Non-pigmented ciliary epithelial cell (primary cell): ENCODE data around the gene JPH4.
"Not testable (repeated sequence)": the region's sequence is repeated elsewhere in the genome, so short reads cannot be mapped to it uniquely, and the experiment has no call there.

Source experiments
- DNase-seq: peaks from one replicate; pipeline ENCODE4 v3.0.0-alpha.2; 2010; ENCODE audit warnings: low read depth

The JPH4 gene

DNA sequence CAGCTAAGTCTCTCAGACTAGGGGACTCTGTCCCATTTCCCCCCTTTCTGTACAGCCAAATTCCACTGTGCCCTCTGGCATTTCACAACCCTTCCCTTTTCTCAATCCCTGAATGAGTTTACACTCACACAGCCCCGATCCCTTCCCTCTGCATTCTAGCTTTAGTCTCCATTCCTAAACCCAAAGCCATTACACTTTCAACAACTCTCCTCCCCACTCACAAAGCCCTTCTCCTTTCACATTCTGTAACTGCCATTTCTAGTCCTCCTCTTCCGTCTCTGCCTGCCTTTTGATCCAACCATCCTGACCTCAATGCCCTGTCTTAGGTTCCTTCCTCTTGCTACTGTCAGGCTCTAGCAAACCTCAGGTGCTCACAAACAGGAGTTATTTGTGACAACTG, 30.7 kb downstream of the JPH4 start:
- no peak for DNase-seq

DNA sequence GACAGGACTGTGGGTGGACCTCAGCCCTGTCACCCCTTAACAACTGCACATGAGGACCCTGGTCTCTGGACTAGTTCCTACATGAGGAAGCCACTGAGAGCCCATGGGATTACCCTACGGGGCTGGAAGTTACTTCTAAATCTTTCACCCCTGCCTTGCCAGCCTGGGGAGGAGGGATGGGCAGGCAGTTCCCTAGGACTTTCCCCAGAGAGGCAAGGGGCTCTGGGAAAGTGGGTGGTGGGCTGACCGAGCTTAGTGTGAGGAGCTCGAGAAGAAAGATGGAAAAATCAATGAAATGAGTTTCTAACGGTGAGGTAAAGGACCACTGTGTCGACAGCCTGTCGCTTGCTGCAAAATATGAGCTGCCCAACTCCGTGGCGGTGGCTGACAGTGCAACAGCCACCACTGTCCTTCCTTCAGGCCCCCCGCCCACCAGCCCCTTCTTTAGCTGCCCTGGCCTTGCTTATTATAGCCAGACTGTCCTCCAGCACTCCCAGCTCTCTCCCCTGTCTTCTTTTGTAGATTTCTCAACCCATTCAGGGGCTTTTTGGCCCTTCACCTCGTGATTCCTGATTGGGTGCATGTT, 32.0 kb downstream of the JPH4 start:
- DNase-seq: no peak

DNA sequence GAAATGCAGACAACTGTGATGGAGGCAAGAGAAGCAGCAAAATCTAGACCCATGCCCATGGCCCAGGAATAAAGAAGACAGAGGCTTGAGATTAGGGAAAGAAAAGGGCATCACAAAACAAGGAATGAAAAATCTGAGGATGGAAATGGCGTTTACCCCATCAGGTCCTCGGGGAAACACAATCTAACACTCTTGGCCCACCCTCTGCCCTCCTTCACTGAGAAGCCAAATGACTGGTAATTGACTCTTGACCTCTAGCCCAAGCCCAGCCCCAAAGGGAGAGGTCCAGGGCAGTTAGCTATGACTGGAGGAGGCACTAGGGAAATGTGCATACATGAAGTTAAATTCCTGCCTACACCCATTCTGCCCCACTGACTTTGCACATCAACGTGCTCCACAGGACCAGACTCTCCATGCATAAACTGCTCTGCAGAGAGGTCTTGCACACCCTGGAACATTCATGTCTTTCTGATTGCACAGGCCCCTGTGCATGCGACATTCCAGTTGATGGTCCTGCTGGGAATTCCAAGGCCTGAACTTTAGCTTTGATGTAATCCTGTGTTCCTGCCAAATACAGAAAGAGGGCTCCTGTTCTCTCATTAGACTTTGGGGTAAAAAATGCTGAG, 32.7 kb downstream of the JPH4 start:
- no peak for DNase-seq

DNA sequence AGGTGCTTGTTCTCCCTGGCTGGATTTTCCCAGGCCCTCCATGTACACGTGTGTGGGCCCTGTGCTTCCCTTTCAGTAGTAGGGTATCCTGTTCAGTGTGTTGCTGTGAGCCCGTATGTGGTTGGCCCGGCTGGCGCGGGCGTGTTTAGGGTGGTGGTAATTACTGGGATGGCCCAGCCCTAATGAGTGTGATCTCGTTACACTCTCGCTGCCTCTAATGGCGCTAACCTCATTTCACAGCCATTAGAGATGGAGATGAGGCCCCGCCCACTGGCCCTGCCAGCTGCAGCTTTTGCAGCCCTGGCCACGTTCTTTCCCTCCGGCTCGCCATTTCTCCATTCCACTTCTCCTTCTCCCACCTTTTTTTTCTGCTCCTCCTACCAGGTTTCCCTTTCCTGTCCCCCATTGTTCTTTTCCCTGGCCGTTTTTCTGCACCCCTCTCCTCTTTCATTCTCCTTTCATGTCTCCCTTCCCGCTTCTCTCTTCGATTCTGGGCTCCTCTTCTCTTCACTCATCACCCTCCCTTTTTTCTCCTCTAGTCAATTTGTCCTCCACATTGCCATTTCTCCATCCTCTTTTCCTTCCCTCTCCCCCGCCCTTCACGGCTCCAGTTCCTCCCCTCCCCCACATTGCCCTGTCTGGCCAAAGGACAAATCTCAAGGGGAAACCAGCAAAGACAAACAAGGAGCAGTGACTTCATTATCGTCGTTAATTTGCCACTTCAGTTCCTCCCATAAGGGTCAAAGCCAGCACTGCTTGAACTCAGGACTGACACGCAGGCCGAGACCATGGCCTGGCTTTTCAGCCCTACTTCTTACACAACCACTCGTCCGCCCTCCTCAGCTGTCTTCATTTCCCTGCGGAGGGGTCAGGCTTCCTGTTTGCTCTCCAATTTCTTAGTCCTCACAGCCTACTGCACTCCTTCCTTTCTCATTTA, 33.8 kb downstream of the JPH4 start:
- no peak for DNase-seq

DNA sequence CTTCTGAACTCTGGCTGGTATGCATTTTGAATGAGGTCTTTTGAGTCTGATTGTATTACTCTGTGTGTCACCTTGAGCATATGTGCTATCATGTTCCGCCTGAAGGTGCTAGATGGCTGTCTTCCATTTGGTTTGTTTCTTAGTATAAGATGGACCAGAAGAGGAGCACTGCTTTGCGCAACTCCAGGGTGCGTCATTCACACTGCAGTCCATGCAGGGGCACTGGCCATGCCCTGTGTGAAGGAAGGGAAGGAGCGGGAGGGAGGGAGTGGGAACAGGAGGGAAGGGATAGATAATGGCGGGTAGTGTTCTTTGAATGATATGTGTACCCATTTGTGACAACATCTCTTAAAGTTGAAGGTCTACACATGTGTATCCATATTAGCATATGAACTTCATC, 35.2 kb downstream of the JPH4 start:
- no peak for DNase-seq

DNA sequence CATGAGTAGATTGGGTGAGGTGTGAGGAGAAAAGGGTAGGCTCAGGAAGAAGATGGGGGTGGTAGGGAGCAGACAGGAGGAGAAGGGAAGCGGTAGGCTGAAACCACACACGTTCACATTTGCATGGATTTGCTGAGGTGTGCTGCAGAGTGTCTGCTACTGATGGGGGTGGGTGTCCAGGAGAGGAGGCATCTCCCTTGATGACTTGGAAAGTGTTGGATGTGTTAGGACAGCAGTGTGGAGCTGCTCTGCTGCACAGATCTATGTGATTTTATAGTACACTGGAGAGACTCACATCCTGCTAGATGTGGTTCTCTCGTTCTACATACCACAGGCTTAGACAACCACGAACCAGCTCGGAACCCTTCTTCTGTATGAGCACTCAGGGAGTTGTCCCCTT, 36.3 kb downstream of the JPH4 start:
- DNase-seq: no peak

DNA sequence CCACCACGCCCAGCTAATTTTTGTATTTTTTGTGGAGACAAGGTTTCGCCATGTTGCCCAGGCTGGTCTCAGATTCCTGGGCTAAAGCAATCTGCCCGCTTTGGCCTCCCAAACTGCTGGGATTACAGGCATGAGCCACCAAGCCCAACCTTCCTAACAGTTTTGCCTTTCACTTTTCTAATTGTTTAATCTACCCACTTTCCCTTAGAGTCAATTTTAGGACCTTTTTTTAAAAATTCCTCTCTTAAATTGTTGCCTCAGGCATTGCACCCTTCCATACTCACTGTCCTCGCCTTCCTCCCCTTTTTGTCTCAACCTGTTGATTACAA, 38.5 kb downstream of the JPH4 start:
- no peak for DNase-seq

DNA sequence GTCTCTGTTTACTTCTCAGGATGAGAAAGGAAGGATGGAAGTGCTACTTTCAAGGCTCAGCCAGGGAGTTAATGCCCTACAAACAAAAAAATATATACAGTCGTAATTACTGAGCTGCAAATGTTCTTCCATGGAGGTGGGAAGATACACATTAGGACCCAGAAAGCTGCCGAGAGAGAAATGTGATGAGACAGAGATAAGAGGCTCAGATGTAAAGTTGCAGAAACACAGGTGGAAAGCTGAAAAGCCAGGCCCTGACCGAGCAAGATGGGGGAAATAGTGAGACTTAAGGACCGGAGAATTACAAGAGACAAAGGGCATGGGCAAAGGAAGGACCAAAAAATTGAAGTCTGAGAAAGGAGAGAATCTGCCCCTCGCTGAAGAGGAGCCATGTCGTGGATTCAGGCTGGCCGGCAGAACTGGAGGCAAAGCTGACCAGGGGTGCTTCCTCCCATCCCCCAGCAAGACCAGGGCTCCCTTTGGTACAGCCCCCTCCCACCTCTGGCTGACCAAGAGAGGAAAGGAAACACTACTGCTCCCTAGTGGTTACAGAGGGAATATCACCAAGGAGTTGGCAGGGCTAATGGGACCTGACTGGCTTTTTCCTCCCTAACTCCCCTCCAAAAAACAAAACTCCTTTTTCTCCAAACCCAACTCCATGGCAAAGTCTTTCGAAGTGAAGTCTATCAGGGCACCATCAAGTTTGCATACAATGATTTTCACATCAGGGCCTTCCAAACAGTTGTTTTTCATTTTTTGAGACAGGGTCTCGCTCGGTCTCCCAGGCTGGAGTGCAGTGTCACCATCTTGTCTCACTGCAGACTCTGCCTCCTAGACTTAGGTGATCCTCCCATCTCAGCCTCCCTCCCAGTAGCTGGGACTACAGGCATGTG, 39.1 kb downstream of the JPH4 start:
- no peak for DNase-seq

DNA sequence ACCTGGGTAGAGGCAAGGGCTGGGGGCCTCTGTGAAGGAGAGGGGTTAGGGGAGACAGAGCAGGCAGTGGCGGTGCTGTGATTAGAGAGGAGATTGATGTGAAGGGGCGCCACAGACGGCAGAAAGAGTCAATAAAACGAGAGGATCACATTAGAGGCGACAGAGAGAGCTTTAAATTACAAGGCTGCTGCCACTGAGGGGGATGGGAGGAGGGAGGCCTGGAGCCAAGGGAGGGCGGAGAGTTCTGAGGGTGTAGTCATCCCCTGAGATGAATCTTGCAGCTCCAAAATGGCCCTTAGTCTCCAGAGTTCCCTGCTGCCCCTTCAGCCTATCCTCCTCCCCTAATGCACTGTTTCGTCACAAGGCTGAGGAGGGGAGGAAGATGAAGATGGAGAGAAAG, 39.8 kb downstream of the JPH4 start:
- DNase-seq: no peak

DNA sequence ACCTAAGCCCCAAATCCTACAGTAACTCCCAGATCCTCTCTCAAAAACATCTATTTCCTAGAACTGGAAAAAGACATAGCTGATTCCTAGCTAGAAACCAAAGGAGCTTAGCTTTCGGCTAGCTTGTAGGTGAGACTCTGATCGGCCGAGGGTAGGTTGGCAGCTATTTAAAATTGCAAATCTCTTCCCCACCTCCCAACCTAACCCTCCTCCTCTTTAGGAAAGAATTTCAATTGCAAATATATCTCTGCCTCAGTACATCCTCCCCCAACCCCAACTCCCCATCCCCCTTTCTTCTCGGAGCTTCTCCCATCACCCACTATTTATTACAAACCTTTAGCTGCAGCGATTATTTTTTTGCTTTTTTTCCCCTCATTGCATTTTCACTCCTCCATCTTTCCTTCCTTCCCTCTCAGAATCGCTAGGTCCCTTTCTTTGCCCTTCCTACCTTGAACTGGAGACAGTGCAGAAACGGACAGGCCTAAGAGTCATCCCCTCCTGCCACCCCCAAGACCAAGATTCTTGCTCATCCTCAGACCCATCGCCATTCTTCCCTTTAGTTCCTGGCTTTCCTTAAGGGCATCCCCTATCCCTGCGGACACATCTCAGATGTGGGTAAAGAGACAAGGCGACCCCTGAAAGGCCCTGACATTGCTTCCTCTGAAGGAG, 40.4 kb downstream of the JPH4 start:
- no peak for DNase-seq

DNA sequence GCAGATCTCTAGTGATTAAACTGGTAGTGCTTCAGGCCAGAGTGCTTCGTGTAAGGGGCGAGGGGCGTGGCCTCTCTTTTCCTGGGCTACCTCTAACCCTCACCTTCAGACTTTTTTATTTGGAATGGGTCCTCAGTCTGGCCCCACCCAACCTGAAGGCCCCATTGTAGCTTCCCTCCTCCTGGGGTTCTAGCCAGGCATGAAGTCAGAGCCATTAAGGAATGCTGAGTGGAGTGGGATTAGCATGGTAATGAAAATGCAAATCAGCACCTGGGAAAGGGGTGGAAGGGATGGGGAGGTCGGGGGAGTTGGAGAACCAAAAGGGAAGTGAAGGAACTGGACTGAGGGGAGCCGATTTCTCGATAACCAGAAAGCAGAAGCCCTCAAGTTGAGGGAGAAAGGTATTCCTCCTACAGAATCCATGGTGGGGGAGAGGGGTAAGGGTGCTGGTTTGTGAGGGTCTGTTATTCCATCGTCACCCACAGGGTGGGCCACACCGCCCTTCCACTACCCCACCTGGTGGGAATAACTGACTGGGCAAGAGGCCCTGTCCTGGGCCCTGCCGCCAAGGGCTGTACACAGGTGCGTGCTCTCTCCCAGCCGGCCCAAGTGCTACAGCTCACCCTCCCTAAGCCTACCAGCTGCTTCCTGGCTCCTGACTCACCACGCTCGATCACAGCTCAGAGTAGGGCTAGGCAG, 41.1 kb downstream of the JPH4 start:
- DNase-seq: no peak

DNA sequence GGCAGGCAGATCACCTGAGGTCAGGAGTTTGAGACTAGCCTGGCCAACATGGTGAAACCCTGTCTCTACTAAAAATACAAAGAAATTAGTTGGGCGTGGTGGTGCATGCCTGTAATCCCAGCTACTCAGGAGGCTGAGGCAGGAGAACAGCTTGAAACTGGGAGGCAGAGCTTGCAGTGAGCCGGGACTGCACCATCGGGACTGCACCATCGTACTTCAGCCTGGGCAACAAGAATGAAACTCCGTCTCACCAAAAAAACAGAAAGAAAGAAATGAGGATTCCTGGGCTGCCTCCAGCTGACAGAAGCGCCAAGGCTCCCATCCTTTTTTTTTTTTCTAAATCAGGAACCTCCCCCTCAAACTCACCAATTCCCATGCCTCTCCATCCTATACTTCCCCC, 41.7 kb downstream of the JPH4 start:
- not testable (repeated sequence) for DNase-seq

DNA sequence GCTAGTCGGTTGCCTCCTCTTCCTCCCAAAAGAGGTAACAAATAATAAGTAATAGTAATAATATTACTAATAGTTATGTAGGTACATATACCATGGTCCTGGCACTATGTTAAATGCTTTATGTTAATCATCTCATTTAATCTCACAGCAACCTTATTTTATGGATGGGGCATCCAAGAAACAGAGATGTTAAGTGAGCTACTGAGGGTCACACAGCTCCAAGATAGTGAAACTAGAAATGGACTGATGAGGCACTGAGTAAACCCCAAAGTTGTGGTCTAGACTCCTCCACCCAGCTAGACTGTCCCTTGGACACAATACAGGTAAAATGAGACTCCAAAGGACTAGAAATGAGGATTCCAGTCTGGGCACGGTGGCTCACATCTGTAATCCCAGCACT, 42.1 kb downstream of the JPH4 start:
- no peak for DNase-seq

DNA sequence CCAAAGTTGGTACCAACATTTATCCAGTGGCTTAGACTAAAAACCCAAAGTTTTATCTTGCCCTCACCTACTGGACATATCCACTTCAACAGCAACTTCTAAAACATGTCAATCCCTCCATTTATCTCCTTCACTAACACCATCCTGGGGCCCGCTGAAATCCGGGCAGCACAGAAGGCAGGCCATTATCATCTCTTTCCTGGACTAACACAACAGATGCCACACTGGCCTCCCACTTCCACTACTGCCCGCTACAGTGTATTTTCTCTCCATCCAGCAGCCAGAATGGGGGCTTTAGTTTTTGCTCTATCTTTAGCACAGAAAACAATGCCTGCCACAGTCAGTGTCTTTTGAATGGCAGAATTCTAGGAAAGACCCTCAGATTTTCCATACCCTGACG, 42.6 kb downstream of the JPH4 start:
- no peak for DNase-seq

DNA sequence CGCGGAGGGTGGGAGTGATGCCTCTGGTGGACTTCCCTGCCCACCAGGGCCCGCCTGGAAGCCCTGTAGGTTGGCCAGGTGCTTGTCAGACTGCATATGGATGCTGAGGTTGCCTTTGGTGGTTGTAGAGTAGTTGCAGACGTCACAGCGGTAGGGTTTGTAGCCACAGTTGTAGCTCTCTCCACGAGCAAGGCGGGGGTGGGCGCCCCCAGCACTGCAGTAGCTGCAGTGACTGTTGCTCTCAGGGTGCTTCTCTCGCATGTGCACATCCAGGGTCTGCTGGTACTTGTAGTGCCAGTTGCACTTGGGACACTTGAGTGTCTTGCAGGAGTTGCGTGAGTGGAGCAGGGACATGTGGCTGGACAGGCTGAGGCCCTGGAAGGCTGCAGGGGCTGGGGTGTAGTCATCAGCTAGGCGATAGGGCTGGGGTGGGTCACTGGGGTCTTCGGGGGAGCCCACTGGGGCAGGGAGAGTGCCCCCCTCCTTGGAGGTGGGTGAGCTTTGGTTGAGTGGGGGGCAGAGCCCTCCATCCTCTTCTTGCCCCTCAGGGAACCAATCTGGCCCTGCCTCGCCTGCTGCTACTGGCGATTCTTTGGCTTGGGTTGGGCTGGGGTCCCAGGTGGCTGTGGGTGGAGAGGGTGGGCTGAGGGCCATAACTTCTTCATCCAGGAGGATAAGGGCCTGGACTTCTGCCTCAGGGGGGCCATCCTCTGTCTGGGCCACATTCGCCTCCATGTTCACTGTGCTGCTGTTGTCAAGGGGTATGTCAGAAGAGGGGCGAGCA, 44.7 kb downstream of the JPH4 start:
- no peak for DNase-seq

DNA sequence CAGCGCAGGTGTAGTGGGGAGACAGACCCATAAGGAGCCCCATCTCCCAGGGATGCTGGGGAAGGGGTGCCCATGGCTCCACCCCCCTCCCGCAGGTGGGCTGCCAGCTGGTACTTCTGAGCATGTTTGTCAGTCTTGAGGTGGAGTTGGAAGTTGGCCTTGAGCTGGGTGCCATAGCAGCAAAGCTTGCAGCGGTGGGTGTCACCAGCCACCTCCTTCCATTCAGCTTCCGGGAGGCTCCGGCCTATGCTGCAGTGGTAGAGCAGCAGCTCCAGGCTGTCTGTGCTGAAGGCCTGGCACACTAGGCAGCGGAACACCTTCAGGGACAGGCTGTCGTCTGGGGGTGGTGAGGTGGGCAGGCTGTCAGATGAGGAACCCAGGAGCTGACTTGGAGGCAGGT, 45.9 kb downstream of the JPH4 start:
- no peak for DNase-seq

DNA sequence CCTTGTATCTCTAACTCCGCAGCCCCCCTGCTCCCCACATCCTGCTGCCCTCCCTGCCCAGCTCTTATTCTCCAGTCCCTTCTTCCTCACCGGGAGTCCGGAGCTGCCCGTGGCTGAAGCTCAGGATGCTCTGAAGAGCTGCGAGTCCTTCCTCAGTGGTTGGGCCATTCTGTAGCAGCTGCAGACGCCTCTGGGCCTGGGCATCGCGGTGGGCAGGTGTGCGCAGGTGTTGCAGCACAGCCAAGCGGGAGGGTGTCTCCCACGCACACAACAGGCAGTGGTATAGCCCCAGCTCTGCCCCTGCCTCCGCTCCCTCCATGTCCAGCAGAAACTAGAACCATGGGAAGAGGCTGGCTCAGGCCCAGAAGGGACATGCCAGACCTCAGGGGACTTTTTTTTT, 47.2 kb downstream of the JPH4 start:
- DNase-seq: no peak

DNA sequence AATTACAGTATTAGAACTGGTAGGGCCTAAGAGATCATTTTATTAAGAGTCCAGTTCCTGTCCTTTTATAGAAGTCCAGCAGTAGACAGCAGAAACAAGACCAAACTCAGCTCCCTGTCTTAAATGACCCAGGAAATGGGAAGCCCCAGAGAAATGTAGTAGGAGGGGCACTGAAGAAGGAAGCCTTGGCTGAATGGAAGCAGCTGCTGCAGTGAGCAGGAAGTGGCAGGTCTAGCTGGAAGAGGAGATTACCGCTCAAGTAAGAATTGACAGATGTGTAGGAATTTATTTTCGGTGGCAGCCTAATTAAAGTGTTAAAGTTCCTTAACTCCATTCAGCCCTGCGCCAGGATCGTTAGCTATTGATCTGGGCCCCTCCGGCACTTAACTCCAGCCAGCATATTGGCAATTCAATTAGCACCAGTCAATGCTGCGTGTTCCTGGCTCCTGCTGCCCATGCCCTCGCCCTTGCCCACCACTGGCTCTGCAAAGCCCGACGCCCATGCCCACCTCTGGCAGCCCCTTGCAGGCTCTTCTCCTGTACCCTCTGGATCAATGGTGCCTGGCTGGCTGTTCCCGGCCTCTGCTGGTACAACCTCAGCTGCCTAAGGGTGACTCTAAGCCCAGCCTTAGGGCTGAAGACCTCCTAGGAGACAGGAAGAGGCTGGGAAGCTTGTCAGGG, 48.1 kb downstream of the JPH4 start:
- DNase-seq: no peak

DNA sequence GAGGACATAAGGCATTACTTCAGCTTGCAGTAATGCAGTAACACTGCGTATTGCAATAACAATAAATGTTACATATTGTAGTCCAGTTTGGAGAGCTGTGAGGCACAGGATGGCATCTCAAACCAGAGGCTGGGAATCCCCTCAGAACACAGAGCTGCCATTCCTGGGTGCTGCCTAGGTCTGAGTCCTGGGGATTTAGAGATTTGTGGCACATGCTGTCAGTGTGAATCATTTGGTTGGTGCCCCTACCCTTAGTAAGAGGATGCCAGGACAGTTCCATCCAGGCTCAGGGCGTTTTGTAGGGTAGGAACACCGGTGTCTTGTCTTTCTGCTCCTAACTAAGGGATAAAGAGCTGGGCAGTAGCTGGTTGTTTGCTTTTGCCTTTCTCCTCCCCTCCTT, 49.6 kb downstream of the JPH4 start:
- DNase-seq: no peak

DNA sequence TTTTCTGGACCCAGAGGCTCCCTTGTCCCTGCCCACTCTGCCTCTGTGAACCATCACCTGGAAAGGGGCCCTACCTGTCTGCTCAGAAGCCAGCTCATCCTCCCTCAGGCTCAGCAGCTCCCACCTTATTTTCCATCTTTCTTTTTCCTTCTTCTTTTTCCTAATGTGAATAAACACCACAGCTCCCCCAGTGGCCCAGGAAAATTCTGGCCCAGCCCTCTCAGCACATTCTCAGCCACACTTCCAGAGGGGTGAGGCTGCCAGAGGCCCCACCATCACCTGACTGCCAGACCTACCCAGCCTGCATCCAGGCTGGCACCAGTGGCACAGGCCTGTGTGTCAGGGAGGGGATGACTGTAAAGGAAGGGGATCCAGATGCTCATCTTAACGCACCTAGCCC, 50.0 kb downstream of the JPH4 start:
- DNase-seq: no peak
